22Rv1 (cell line): ENCODE results near the gene UNC13B.

Source experiments
- CTCF ChIP-seq: fragments of 450-650 bp; IDR thresholded peaks from 2 replicates; pipeline ENCODE4 v1.5.1; 2017; ENCODE audit warnings: mild to moderate bottlenecking
- ZFX ChIP-seq: fragments of 450-650 bp; IDR thresholded peaks from 2 replicates; pipeline ENCODE4 v1.6.1; 2017; ENCODE audit warnings: antibody characterized with exemption, borderline replicate concordance

- TF ChIP-seq CTCF (no peak), ZFX (no peak)
Measured at GRCh38 chr9:35260186-35260585, 98.4 kb downstream of the UNC13B start.
